Neuronal stem cell (in vitro differentiated cells): ENCODE results near the gene RSAD1.
A peak's percentile ranks its signal among the peaks of the same experiment; 100 is the strongest.

Source experiments
- DNase-seq: peaks from one replicate; pipeline ENCODE4 v3.0.0-alpha.2; 2013; ENCODE audit warnings: low spot score
- H2AFZ ChIP-seq: one replicate; pipeline ENCODE4 v1.6.1; 2013; ENCODE audit warnings: mild to moderate bottlenecking, low read length, inconsistent platforms
- H2AK5ac ChIP-seq: 2 replicates; pipeline ENCODE4 v1.6.1; 2013; ENCODE audit warnings: low read depth, mild to moderate bottlenecking, inconsistent platforms, low read length, moderate library complexity, mixed read lengths
- H2BK120ac ChIP-seq: 2 replicates; pipeline ENCODE4 v1.6.1; 2013; ENCODE audit warnings: low read depth, mild to moderate bottlenecking, inconsistent platforms, low read length, moderate library complexity, mixed read lengths
- H2BK12ac ChIP-seq: one replicate; pipeline ENCODE4 v1.6.1; 2013; ENCODE audit warnings: low read length, inconsistent platforms
- H2BK15ac ChIP-seq: 2 replicates; pipeline ENCODE4 v1.6.1; 2013; ENCODE audit warnings: mild to moderate bottlenecking, low read length, inconsistent platforms, mixed read lengths
- H2BK5ac ChIP-seq: one replicate; pipeline ENCODE4 v1.6.1; 2013; ENCODE audit warnings: inconsistent platforms, mild to moderate bottlenecking, low read length, moderate library complexity
- H3K14ac ChIP-seq: one replicate; pipeline ENCODE4 v1.6.1; 2013; ENCODE audit warnings: low read length, inconsistent platforms
- H3K18ac ChIP-seq: 2 replicates; pipeline ENCODE4 v1.6.1; 2013; ENCODE audit warnings: low read length, inconsistent platforms
- H3K23ac ChIP-seq: 2 replicates; pipeline ENCODE4 v1.6.1; 2013; ENCODE audit warnings: low read depth, mild to moderate bottlenecking, mixed read lengths, low read length, inconsistent platforms; ENCODE audit not compliant: poor library complexity
- H3K27ac ChIP-seq: replicated peaks from 3 replicates; pipeline ENCODE4 v1.5.1; 2013; ENCODE audit warnings: low read length, inconsistent platforms
- H3K27me3 ChIP-seq, 3 experiments: 2 replicates each; pipeline ENCODE4 v1.6.1; 2013; ENCODE audit warnings: low read length in 3 of 3, mild to moderate bottlenecking in 2 of 3, inconsistent platforms in 1 of 3, low read depth in 1 of 3, mixed read lengths in 1 of 3, moderate library complexity in 1 of 3; ENCODE audit not compliant: control insufficient read depth in 3 of 3, insufficient read depth in 3 of 3
- H3K36me3 ChIP-seq, 2 donors: replicated peaks in 1 of 2; 2 replicates each; pipeline ENCODE4 v1.6.1; 2013; ENCODE audit warnings: low read length in 2 of 2; ENCODE audit not compliant: control insufficient read depth in 2 of 2, insufficient read depth in 2 of 2
- H3K4ac ChIP-seq: 2 replicates; pipeline ENCODE4 v1.6.1; 2013; ENCODE audit warnings: inconsistent platforms, mild to moderate bottlenecking, low read length, moderate library complexity
- H3K4me1 ChIP-seq, 2 donors: 1 replicate in 1 of 2; 2 replicates in 1 of 2; pipeline ENCODE4 v1.6.1; 2013; ENCODE audit warnings: low read length in 2 of 2, low read depth in 1 of 2; ENCODE audit not compliant: control insufficient read depth in 2 of 2, insufficient read depth in 1 of 2
- H3K4me2 ChIP-seq: one replicate; pipeline ENCODE4 v1.6.1; 2013; ENCODE audit warnings: mild to moderate bottlenecking, low read length, inconsistent platforms; ENCODE audit not compliant: insufficient read depth, poor library complexity, severe bottlenecking
- H3K4me3 ChIP-seq, 2 donors: 2 replicates each; pipeline ENCODE4 v1.5.1; 2013; ENCODE audit warnings: low read length in 2 of 2, mild to moderate bottlenecking in 2 of 2, inconsistent platforms in 1 of 2, moderate library complexity in 1 of 2
- H3K79me1 ChIP-seq: one replicate; pipeline ENCODE4 v1.6.1; 2013; ENCODE audit warnings: low read depth, mild to moderate bottlenecking, inconsistent platforms, low read length, moderate library complexity
- H3K9ac ChIP-seq: one replicate; pipeline ENCODE4 v1.6.1; 2013; ENCODE audit warnings: mild to moderate bottlenecking, low read depth, low read length, inconsistent platforms; ENCODE audit not compliant: poor library complexity
- H3K9me3 ChIP-seq, 2 donors: replicated peaks in 1 of 2; 2 replicates each; pipeline versions ENCODE3 to v1.6.1; 2013; ENCODE audit warnings: low read length in 2 of 2, mild to moderate bottlenecking in 2 of 2, inconsistent platforms in 1 of 2, low read depth in 1 of 2, mixed read lengths in 1 of 2, moderate library complexity in 1 of 2; ENCODE audit not compliant: control insufficient read depth in 2 of 2, insufficient read depth in 1 of 2
- H4K8ac ChIP-seq: one replicate; pipeline ENCODE4 v1.6.1; 2013; ENCODE audit warnings: low read depth, mild to moderate bottlenecking, inconsistent platforms, low read length, moderate library complexity
- H4K91ac ChIP-seq: one replicate; pipeline ENCODE4 v1.6.1; 2013; ENCODE audit warnings: low read length, low read depth, mild to moderate bottlenecking, inconsistent platforms; ENCODE audit not compliant: poor library complexity
- WGBS, 2 donors: extraction: QIAGEN DNeasy Blood & Tissue Kit; methylation state at CpG; one replicate each; pipeline ENCODE4 v1.1.7; 2013; ENCODE audit warnings: missing lambda C conversion rate in 2 of 2, mixed read lengths in 1 of 2; ENCODE audit not compliant: insufficient read length in 2 of 2, insufficient replicate concordance in 1 of 2; ENCODE audit errors: extremely low coverage in 2 of 2; 5-methylcytosine and 5-hydroxymethylcytosine counted together

The RSAD1 gene

DNA sequence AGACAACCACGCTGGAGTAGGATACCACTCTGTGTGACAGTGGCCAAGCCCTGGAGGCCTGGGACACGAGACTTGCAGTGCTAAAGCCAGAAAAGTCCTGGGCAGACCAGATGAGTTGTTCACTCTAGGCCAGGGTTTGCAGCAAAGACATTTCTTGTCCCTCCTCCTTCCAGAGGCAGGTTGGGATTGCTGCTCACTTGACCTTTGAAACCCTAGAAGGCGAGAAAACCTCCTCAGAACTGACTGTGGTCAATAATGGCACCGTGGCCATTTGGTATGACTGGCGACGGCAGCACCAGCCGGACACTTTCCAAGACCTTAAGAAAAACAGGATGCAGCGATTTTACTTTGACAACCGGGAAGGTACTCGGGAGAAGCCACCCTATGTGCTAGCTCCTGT, 44.1 kb downstream of the RSAD1 start:
- Histone ChIP-seq H3K27me3 (peaks cover 0 to 44% (median 0%) of the 10 kb centered on the region in 3 experiments), H4K8ac (no peak overlapping the region), H3K27ac (no peak overlapping the region), H3K18ac (no peak overlapping the region), H3K79me1 (no peaks in the 10 kb centered on the region), H3K4ac (no peak overlapping the region), H2BK12ac (peak overlapping the region; percentile 23), H2BK15ac (no peak overlapping the region), H3K23ac (no peak overlapping the region), H2BK120ac (no peak overlapping the region), H3K9ac (no peak overlapping the region), H4K91ac (no peak overlapping the region), H3K4me3 (no peak overlapping the region), H3K36me3 (no peaks in the 10 kb centered on the region), H3K9me3 (no peaks in the 10 kb centered on the region), H2AK5ac (no peak overlapping the region), H3K14ac (no peak overlapping the region), H3K4me2 (no peak overlapping the region), H2BK5ac (no peak overlapping the region), H3K4me1 (peaks cover 0 to 4% of the 10 kb centered on the region in 2 donors), H2AFZ (no peak overlapping the region)
- no CpG with 5 or more reads among the region's 10 CpGs for WGBS, 2 donors
- no peak for DNase-seq

DNA sequence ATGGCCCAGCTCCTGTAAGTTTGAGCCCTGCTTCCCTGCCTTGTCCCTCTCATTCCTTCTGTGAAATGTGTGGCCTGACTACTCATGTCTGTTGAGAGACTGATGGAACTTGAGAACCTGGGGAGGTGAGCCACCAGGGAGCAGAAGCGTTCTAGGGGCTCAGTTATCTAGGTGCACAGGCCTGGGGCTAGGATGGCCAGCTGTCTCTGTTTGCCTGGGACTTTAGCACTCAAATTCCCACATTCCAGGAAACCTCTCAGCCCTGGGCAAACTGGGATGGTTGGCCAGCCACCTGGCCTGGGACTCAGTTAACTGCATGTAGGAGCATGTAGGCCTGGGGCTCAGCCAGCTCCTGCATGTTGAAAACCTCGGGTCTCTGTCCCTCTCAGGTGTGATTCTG, 44.5 kb downstream of the RSAD1 start:
- H3K4ac ChIP-seq = no peak overlapping the region
- H3K36me3 ChIP-seq = no peaks in the 10 kb centered on the region
- no peak overlapping the region for H4K91ac ChIP-seq
- no peaks in the 10 kb centered on the region for H3K9me3 ChIP-seq
- no peak overlapping the region for H3K27ac ChIP-seq
- no peak overlapping the region for H3K14ac ChIP-seq
- H2BK12ac ChIP-seq = no peak overlapping the region
- H2AK5ac ChIP-seq = no peak overlapping the region
- H3K9ac ChIP-seq = no peak overlapping the region
- no peak overlapping the region for H2BK5ac ChIP-seq
- H3K23ac ChIP-seq = no peak overlapping the region
- WGBS, 2 donors = no CpG with 5 or more reads among the region's 2 CpGs
- peak overlapping the region; percentile 16 for H2BK15ac ChIP-seq
- no peak overlapping the region for H4K8ac ChIP-seq
- no peak overlapping the region for H2BK120ac ChIP-seq
- peaks cover 0 to 48% (median 0%) of the 10 kb centered on the region in 3 experiments for H3K27me3 ChIP-seq
- H3K18ac ChIP-seq = no peak overlapping the region
- H3K4me1 ChIP-seq = peaks cover 0 to 4% of the 10 kb centered on the region in 2 donors
- DNase-seq = no peak
- H3K4me2 ChIP-seq = no peak overlapping the region
- H2AFZ ChIP-seq = no peak overlapping the region
- H3K4me3 ChIP-seq = no peak overlapping the region
- no peaks in the 10 kb centered on the region for H3K79me1 ChIP-seq

DNA sequence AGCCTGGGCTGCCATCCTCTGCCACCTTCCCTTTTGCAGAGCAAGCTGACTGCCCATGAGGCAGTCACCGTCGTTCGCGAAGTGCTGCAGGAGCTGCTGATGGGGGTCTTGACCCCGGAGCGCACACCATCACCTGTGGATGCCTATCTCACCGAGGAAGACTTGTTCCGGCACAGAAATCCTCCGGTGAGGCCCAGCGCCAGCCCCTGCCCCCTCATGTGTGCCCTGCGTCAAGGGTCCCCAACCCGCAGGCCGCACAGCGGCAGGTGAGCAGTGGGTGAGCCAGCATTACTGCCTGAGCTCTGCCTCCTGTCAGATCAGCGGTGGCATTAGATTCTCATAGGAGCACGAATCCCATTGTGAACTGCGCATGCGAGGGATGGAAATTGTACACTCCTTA, 46.2 kb downstream of the RSAD1 start:
- Histone ChIP-seq H3K36me3 (no peaks in the 10 kb centered on the region), H3K4ac (no peak overlapping the region), H3K4me1 (peaks cover 0 to 5% of the 10 kb centered on the region in 2 donors), H3K9me3 (no peaks in the 10 kb centered on the region), H2AFZ (no peak overlapping the region), H2BK15ac (no peak overlapping the region), H3K23ac (no peak overlapping the region), H3K4me3 (no peak overlapping the region), H2BK5ac (no peak overlapping the region), H2BK120ac (no peak overlapping the region), H3K27me3 (peaks cover 0 to 45% (median 0%) of the 10 kb centered on the region in 3 experiments), H3K27ac (no peak overlapping the region), H3K79me1 (no peaks in the 10 kb centered on the region), H4K91ac (no peak overlapping the region), H2AK5ac (peak overlapping the region; percentile 11), H4K8ac (no peak overlapping the region), H2BK12ac (no peak overlapping the region), H3K9ac (no peak overlapping the region), H3K4me2 (no peak overlapping the region), H3K18ac (no peak overlapping the region), H3K14ac (no peak overlapping the region)
- no CpG with 5 or more reads among the region's 18 CpGs for WGBS, 2 donors
- DNase-seq = no peak

DNA sequence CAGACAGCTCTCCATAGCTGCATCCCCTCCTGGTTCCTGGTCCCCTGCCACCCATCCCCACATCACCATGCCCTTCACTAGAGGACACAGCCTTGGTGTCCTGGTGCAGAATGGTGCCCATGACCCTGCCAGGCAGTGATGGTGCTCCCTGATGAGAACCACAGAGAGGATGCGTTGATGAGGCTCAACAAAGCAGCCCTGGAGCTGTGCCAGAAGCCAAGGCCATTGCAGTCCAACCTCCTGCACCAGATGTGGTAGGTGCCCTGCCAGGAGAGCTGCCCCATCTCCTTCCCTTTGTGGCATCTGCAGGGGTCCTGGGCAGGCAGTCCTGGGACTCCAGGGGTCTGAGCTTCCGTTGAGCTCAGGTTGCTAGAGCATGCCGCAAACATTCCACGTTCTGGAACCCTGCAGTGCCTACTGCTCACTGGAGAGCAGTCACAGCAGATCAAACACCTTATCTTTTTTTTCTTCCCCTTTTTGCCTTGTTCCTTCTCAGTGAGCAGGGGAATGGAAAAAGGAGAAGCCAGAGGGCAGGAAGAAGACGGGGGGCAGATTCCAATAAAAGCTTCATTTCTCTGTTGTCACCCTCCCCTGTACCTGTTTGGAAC, 48.6 kb downstream of the RSAD1 start:
- no peak overlapping the region for H4K91ac ChIP-seq
- H2BK12ac ChIP-seq = no peak overlapping the region
- H3K4me2 ChIP-seq = no peak overlapping the region
- no peaks in the 10 kb centered on the region for H3K9me3 ChIP-seq
- H3K4ac ChIP-seq = no peak overlapping the region
- H3K27ac ChIP-seq = no peak overlapping the region
- H3K18ac ChIP-seq = peak overlapping the region; percentile 68
- no peak overlapping the region for H2AK5ac ChIP-seq
- no peak overlapping the region for H2BK120ac ChIP-seq
- H3K23ac ChIP-seq = no peak overlapping the region
- DNase-seq = no peak
- no peak overlapping the region for H4K8ac ChIP-seq
- H3K4me3 ChIP-seq = no peak overlapping the region
- no peaks in the 10 kb centered on the region for H3K36me3 ChIP-seq
- H2BK5ac ChIP-seq = no peak overlapping the region
- no peak overlapping the region for H3K14ac ChIP-seq
- H3K79me1 ChIP-seq = no peaks in the 10 kb centered on the region
- H3K9ac ChIP-seq = no peak overlapping the region
- no peak overlapping the region for H2BK15ac ChIP-seq
- peaks cover 0 to 53% (median 0%) of the 10 kb centered on the region in 3 experiments for H3K27me3 ChIP-seq
- H2AFZ ChIP-seq = no peak overlapping the region
- H3K4me1 ChIP-seq = peaks cover 5 to 9% of the 10 kb centered on the region in 2 donors
- WGBS, 2 donors = no CpG with 5 or more reads among the region's 5 CpGs
